Limb (tissue), 2 donors: Measurements from ENCODE around the gene PIGC.

Source experiments
- DNase-seq, 2 donors: peaks; one replicate each; pipeline ENCODE4 v3.0.0-alpha.2; 2016; ENCODE audit errors: extremely low spot score in 2 of 2

The PIGC gene

DNA sequence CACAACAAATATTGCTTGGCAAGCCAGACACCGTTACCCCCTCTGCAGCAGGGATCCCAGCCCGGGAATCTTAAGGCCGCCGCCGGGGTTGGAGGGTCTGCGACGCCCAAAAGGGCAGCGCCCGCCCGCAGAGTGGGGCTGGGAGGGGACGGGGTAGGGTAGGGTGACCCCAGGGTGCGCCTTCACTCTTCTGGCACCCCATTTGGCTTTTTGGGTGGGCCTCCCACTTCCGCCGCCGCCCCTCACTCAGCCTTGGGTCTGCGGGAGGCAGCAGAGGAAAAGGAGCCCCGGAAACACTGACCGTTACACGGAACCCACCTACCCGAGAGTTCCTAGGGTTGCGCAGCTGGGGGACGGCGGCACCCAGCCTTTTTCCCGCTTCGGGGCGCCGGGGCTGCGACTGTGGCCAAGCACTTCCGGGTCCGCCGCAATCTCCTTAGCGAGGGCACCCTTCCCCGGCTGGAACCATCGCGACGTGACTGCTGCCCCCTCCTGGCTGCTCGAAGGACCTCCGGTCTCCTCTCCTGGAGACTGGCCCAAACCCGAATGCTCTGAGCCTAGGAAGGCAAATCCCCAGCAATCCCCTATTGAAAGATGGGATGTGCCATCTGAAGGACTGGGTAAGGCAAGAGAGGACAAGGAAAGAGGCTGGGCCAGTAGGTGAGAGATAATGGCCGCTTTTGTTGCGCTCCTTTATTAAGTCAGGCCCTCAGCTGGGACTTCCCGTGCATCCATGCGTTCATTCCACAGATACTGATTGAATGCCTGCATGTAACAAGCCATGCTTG lies at the start of gene PIGC:
Gene PIGC, minus strand, starts transcription at position 404 of the 788 bp plus-strand sequence. CDS start 1,447 bp downstream, outside the sequence.
- peak; percentile 93 for DNase-seq

DNA sequence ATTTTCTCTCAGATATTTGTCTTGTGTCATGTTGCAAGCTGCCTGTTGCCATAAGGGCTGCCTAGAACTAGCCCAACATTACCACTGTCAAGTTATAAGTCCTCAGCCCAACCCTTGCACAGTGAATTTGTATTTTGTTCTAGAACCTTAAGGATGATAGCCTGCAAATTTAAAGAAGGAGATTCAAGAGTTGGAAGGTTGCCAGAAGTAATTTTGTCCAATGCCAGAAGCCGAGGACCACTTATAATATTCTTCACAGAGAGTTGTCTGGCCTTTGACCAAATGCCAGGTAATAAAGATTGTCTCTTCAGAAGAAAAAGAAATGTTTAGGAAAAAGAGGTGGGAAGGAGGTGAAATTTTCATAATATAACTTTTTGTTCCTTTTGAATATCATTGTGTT lies 48.6 kb upstream of the PIGC start:
- DNase-seq = no peak

DNA sequence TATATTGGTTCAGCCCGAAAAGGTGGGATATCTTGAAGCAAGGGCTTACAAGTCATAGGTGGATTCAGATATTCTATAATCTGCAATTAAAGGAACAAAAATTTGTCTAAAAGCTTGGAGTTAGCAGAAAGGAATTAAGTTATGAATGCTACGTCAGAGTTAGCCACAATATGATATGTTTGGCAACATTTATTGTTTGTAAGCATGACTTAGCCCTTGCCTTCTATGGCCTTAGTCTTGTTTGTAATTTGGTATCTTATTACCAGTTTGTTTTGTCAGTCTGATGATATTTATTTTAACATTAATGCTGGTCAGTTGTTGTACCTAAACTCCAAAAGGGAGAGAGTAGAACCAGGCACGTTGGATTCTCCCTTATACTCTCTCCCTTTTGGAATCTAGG lies 46.0 kb upstream of the PIGC start:
- DNase-seq = no peak

DNA sequence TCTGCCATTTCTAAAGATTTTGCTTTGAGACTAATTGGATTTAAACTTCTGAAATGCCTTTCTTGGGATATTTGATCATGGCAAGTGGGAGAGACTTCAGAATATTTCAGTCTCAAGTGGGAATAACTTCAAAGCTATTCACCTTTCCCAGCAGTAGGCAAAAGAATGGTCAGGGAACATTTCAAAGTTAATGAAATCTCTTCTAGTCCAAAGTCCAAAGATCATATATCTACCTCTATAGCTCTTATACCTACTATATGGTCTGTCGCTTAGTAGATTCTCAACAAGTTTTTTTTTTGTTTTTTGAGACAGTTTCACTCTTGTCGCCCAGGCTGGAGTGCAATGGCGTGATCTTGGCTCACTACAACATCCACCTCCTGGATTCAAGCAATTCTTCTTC lies 44.5 kb upstream of the PIGC start:
- no peak for DNase-seq

DNA sequence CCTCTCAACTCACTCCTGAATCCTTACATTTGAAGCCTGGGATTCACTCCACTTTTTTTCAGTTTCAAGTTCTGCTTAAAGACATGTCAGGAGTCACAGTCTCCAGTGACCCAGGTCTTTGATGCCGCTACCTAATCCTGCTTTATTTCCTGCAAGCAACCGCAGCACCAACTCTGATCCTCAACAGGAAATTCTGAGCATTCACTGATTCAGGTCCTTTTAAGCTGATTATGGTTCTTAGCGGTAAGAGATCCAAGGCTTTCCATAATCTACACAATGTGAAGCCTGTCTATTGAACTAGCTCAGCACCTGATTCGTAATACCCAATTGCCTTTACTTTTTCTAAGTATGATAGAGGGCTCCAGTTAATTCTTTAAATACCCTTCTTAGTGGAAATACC lies 43.7 kb upstream of the PIGC start:
- no peak for DNase-seq

DNA sequence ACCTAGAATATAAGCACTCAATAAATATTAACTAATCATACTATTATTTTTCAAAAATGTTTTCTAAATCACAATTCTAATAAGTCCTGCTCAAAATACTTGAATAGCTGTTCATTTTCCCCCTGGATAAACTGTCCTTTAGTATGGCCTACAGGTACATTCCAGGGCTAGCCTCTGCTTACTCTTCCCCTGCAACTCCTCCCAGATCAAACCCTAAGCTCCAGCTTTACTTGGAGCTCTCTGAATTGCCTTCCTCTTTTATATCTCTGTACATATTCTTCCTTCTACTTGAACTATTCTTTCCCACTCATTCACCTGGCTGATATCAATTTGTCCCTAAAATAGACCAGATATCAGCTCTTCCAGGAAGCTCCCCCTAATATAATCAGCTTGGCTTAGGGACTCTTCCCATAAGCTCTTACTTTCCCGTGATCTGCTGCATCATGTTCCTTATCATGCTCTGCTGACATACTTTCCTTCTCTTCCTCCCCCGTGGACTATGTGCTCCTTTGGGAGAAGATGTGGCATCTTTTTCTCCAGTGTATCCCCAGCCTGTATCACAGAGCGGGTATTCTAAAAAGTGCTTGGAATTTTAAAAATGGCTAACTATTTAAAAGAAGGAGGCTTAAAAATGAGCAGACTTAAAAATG lies 43.1 kb upstream of the PIGC start:
- no peak for DNase-seq

DNA sequence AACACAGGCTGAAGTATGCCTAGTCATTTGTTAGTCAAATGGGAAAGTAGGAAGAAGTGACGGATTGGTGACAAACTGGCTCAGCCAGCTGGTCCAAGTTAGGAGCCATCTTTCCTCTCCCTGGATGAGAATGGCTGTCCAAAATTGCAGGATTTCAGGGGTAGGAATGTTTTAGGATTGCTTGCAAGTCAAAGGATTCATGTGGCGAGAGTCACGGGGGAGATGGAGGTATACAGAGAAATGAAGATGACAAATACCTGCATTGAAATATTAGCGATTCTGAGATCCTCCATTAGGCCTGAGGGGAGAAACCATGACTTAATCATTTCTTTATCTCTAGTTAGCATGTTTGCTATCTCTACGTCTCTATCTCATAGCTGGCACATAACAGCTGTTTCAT lies 41.8 kb upstream of the PIGC start:
- DNase-seq = no peak

DNA sequence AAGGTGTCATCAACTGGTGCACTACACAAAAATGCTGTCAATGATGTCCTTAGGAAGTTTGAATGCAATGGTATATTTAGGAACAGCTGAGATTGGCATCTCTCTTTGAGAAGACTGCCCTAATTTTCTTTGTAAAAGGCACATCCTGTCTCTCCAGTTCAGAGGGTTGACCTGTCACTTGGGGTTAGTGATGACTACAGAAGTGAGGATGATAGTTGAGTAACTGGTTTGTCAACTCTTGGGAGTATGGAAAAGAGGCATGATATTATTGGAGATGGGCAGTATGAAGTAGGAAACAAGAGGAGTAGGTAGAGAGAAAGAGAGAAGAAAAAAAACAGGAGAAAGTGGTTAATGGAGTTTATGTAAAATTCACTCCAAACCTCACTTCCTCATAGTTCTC lies 40.4 kb upstream of the PIGC start:
- DNase-seq = no peak

DNA sequence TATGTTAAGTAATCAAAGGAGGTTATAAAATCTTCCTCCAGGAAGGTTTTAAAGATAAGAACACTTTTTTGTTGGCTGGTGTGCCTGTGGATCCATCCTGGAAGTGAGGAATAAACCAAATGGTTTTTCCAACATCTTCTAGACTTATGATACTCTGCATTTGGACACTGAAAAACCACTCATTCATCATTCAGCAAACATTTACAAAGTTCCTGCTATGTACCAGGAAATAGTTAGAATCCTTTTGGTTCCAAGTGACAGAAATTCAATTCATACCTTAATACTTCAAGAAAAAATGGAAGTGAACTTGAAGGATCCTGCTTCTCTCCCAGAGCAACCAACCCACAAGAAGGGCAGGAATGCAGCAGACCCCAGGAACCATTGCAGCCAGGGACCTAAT lies 39.6 kb upstream of the PIGC start:
- no peak for DNase-seq

DNA sequence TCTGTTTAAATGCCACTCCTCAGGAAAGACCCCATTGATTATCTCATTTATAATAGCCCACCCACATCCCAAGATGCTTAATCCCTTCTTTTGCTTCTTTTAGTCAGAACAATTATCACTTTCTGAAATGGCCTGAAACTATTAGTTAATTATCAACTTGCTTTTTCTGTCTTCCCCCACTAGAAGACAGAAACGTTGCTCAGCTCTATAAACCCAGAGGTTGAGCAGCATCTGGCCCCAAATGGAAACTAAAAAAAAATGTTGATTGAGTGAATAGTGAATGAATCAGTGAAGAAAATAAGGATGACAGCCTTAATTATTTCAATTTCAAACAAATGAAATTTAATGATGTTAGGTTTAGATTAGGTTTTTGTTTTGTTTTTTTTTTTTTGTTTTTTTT lies 38.2 kb upstream of the PIGC start:
- DNase-seq = no peak

DNA sequence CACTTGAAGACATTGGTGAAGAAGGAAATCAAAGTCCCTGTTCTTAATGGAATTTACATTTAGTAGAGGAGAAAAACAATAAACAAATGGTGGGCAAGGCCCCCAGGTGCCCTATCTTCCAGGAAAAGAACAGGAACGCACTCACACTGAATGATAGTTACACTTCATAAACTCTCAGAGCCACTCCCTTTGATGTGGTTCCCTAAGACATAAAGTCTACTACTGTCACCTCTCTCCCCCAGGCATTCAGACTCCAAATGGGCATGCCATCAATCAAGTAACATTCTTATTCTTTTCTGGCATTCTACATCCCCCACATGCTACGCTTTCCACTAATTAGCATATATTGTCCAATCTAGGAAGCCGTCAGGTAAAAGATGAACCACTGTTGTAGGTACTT lies 36.6 kb upstream of the PIGC start:
- DNase-seq = no peak

DNA sequence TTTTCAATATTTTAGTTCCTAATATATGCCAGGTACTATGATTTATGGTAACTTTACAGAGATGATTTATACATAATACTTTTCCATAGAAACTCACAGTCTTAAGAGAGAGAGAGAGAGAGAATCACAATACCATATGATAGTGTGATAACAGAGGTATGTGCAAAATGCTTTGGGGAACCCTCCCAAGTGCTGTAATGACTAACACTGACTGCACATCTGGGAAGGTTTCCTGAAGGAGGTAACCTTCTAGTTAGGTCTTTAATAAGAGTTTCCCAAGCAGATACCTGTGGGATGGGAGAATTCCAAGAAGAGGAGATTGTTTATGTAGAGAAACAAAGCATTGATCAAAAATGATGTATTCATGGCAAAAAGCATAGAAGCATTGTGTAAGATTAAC lies 34.6 kb upstream of the PIGC start:
- no peak for DNase-seq

DNA sequence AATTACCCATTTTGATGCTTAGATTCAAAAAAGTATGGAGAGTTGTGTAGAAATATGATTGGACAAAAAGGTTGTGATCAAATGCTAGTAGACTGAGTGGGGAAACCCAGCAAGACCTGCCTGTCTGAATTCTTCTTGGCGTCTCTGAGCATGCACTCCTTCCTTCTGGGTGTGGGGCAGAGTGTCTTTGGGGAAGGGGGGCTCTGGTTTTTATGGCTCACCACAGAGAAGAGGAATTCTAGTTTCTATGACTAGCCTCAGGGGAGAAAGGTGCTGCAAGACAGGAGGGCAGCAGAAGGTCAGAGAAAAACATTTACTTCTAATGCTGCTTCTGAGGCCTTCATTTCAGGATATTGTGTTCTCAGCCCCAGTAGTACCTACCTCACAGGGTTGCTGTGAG lies 33.9 kb upstream of the PIGC start:
- no peak for DNase-seq

DNA sequence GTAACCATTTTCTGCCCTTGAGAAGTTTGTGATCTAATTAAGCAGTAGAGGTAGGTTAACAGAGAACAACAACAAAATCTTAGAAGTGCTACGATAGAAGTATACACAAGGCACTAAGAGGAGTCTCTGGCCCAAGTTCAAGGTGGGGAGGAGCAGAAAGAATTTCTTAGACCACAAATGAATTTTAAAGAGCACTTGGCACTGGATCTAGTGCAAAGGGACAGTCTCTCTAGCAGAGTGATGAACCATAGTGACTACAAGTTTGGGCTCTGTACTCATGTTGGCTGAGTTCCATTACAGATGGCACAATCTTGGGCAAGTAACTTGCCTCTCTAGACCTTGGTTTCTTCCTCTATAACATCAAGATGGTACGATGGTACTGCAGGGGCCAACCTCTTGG lies 33.3 kb upstream of the PIGC start:
- no peak for DNase-seq

DNA sequence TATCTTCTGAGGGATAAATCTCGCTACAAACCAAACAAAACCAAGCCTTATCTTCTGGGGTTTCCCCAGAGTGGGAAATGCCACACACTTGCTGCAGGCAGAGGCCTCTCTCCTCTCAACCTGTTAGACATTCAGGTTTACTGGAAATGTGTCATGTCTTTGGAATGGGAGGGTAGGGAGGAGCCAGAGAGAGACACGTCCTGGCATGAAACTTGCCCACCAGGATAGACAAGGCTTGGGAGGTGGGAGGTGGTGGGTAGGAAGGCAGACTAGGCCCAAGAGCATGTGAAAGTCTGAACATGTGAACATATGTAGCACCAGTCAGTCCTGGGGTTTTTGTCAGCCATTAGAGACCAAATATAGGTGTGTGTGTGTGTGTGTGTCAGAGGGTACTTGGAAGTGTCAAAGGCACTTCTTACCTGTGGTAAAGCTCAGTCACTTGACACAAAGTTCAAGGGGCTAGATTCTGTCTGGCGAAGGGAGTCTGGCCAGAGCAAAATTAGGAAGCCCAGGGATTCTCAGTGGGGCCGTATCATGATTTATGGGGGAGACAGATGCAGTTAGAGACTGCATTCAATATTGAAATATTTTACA lies 32.4 kb upstream of the PIGC start:
- DNase-seq = no peak

DNA sequence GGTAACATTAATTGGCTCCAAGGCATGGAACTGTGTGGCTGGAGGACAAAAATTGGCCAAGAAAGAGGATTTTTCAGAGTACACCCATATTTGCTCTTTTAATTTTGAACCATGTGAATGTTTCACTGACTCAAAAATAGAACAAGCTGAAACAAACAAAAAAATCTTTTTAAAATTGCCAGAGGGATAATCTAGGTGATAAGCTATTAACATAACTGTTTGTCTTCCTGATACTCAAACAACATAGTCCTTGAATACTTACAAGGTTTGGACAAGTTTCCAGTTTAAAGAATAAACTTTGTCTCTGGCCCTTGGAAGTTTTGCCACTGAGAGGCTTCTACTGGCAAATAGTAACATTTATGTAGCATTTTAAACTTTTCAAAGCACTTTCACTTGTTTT lies 30.0 kb upstream of the PIGC start:
- DNase-seq = no peak

DNA sequence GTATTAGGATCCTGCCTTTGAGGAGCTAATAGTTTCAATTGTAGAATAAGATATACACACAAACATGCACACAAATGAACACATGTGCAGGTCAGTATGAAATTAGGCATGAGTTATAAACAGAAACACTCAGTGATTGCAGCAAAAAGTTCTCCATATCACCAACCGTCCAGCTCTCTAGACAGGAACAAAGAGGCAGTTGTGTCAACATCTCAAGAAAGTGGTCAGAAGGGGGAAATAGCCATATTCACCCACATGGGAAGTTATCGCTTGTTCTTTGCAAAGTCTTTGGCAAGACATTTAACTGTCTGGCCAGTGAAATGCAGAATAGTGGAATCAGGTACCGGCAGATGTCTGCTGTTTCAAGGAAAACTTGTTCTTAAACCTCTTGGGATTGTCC lies 29.4 kb upstream of the PIGC start:
- no peak for DNase-seq

DNA sequence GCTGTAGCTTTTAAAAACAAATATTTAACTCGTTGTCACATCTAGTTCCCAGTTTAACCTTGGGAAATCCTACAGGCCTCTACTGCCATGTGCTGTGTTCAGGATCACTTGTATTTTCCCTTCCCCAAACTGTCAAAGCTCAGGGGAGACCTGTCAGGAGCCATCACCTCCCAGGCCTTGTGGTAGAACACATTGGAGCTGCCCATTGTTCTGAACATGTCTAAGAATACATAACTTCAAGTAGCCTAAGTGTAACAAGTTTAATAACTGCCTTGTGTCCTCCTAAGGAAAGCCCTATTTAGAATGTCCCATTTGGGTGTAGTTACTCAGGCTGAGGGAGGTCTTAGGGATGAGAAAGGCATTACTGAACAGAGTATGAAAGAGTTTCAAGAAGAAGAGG lies 28.6 kb upstream of the PIGC start:
- DNase-seq = no peak

DNA sequence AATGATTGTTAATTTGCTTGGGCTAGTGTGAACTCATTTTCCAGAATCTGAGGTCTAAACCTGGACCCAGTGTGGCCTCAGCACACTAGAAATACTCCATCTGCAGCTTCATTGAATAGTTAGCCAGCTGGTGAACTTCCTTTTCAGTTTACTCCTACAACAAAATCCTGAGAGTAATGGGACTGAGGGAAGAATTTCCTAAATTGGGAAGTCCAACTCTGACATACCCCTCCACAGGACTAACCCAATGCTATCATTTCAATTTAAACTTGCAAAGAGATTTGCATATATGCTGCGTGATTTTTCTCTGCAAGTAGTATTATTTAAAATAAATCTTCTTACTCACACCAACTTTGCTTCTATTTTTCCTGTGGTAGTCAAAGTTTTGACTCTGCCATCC lies 27.8 kb upstream of the PIGC start:
- DNase-seq = no peak

DNA sequence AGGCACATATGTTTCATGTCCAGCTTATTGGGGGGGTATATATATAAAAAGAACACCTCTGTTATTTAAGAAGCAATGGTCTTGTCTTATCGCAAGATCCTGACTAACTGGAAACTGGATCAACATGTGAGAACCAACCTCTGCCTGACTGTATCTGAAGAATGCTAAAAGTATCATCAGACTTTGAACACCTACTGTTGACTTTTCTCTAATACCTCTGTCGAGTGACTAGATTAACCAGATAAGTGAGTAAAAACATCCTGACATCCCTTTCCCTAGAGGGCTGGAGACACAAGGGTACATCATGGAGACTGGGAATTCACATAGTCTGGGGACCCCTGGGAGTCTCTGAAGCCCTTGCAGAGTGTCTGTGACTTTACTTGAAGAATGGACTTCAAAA lies 26.3 kb upstream of the PIGC start:
- DNase-seq = no peak

DNA sequence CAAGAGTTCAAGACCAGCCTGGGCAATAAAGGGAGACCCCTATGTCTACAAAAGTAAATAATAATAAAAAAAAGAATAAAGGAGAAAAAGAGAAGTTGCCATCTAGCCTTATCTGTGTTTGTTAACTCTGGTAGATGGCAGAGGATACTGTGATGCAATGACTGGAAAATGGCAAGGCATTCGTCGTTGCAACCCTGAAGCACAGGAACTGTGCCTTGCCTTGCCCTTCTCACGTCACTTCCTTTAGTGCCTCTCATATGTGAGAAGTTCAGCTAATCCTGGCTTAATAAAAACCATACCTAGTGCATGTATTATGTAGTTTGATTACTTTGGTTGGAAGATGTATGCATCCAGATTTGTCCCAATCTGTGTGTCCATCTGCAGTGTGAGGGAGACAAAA lies 25.8 kb upstream of the PIGC start:
- no peak for DNase-seq

DNA sequence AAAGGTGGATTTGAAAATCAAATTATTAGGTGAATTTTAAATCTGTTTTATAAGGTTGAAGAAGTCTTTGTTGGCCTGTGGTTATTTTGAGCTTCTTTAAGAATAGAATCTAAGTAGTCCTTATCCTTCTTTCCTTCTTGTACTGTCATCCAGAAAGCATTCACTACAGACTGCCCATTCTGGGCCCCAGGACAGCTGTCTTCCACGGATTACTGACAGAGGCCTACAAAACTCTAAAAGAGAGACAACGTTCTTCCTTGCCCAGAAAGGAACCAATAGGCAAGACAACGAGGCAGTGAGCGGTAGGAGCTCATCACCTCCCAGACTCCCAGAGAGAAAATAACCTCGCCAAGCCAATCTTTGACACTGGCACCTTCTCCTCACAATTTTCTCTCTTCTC lies 24.4 kb upstream of the PIGC start:
- DNase-seq = no peak

DNA sequence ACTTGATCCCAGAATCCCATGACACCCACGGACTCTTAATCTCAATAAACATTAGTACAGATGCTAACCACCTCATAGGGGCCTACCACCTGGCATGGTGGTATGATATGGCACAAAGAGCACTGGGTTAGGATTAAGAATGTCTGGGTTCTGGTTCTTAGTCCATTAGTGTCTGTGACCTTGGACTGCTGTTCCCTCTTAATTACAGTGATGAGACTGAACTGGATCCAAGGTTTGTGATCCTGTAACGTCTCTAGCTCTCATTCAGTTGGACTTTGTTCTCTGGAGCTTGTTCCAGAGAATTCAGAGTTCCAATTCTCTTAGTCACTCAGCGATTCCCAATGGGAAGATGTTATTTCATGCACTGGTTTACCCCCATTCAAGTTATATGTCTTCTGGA lies 23.6 kb upstream of the PIGC start:
- DNase-seq = no peak
